ENCODE measurements around the gene VIL1.

GRCh38 chr2:218425531-218425930 is 6.6 kb downstream of the VIL1 start:
- TF ChIP-seq CTCF (IDR thresholded peaks at IDR 0.05) (no peak), POLR2A (IDR thresholded peaks at IDR 0.05) (no peak)
